Thoracic aorta (tissue), 2 donors: Measurements from ENCODE around the gene NT5DC4. TPM values are rescaled to one million over a fixed set of nuclear protein-coding genes. Genes with fewer than 3 reads are reported as not detected.

Source experiments
- ATAC-seq: fragments of 150-250 bp; one replicate; pipeline ENCODE4 v1.8.0; 2017; ENCODE audit warnings: low read depth; ENCODE audit not compliant: insufficient number of reproducible peaks, low FRiP score
- DNase-seq: peaks from one replicate; pipeline ENCODE4 v3.0.0-alpha.2; 2020; ENCODE audit warnings: low spot score
- H3K27ac ChIP-seq, 2 donors: fragments of 200-600 bp; sonication (generic); 1 replicate in 1 of 2; 2 replicates in 1 of 2; pipeline ENCODE4 v1.5.1; 2016; ENCODE audit warnings: mild to moderate bottlenecking in 2 of 2, moderate library complexity in 2 of 2
- H3K27me3 ChIP-seq: fragments of 200-600 bp; sonication (generic); replicated peaks from 2 replicates; pipeline ENCODE4 v1.6.0; 2016; ENCODE audit warnings: mild to moderate bottlenecking; ENCODE audit not compliant: insufficient read depth
- H3K36me3 ChIP-seq: fragments of 200-600 bp; sonication (generic); one replicate; pipeline ENCODE4 v1.5.1; 2016
- H3K4me1 ChIP-seq, 2 donors: fragments of 200-600 bp; sonication (generic); 1 replicate in 1 of 2; 2 replicates in 1 of 2; pipeline versions ENCODE4 v1.5.1 to v1.6.0; 2016; ENCODE audit warnings: low read depth in 2 of 2, mild to moderate bottlenecking in 1 of 2; ENCODE audit not compliant: control insufficient read depth in 1 of 2
- H3K4me3 ChIP-seq: fragments of 200-600 bp; sonication (generic); 2 replicates; pipeline ENCODE4 v1.5.1; 2016; ENCODE audit warnings: mild to moderate bottlenecking
- H3K9me3 ChIP-seq: fragments of 200-600 bp; sonication (generic); 2 replicates; pipeline ENCODE4 v1.5.1; 2016
- CTCF ChIP-seq: fragments of 200-600 bp; sonication (generic); IDR thresholded peaks from one replicate; pipeline ENCODE4 v1.5.1; 2019; ENCODE audit warnings: antibody characterized with exemption
- total RNA-seq, 2 donors: library from RNA; depleted of rRNA; stranded (reverse); fragments of >200 nt; gene quantifications; one replicate each; pipeline versions ENCODE4 v1.1.0 to v1.2.3, GENCODE V29; 2016

Gene NT5DC4
- total RNA-seq, 2 donors from 2014 or later = not detected

GRCh38 chr2:112728029-112728362, 7.2 kb downstream of the NT5DC4 start:
- no peak for TF ChIP-seq CTCF

GRCh38 chr2:112728378-112729175, 7.8 kb downstream of the NT5DC4 start:
- Histone ChIP-seq H3K27me3 (no peaks in the 10 kb centered on the region), H3K4me3 (no peak overlapping the region), H3K9me3 (no peaks in the 10 kb centered on the region), H3K27ac (no peak overlapping the region), H3K36me3 (no peaks in the 10 kb centered on the region), H3K4me1 (peaks cover 0 to 6% of the 10 kb centered on the region in 2 donors)
- no peak for TF ChIP-seq CTCF
- DNase-seq (no peak), ATAC-seq (no peak)

More at GRCh38 chr2:112728029-112728362, 7.2 kb downstream of the NT5DC4 start:
- Histone ChIP-seq H3K4me1 (peaks cover 0 to 6% of the 10 kb centered on the region in 2 donors), H3K9me3 (no peaks in the 10 kb centered on the region), H3K27ac (no peak overlapping the region), H3K36me3 (no peaks in the 10 kb centered on the region), H3K27me3 (no peaks in the 10 kb centered on the region), H3K4me3 (no peak overlapping the region)
- ATAC-seq (no peak), DNase-seq (no peak)

GRCh38 chr2:112730216-112730615, 9.4 kb downstream of the NT5DC4 start:
- ATAC-seq (no peak), DNase-seq (no peak)
- no peaks in the 10 kb centered on the region for H3K27me3 ChIP-seq
- no peak overlapping the region for H3K4me3 ChIP-seq
- peaks cover 0 to 6% of the 10 kb centered on the region in 2 donors for H3K4me1 ChIP-seq
- H3K9me3 ChIP-seq = no peaks in the 10 kb centered on the region
- no peak overlapping the region for H3K27ac ChIP-seq
- no peak for TF ChIP-seq CTCF
- H3K36me3 ChIP-seq = no peaks in the 10 kb centered on the region

GRCh38 chr2:112730791-112731190, 10.0 kb downstream of the NT5DC4 start:
- no peak overlapping the region for H3K4me3 ChIP-seq

GRCh38 chr2:112731479-112731878, 10.7 kb downstream of the NT5DC4 start:
- DNase-seq (no peak), ATAC-seq (no peak)
- H3K27ac ChIP-seq = no peak overlapping the region
- H3K4me1 ChIP-seq = peaks cover 0 to 4% of the 10 kb centered on the region in 2 donors
- H3K27me3 ChIP-seq = no peaks in the 10 kb centered on the region
- H3K9me3 ChIP-seq = no peaks in the 10 kb centered on the region
- H3K36me3 ChIP-seq = no peaks in the 10 kb centered on the region
- TF ChIP-seq CTCF = no peak
- no peak overlapping the region for H3K4me3 ChIP-seq

More at GRCh38 chr2:112730791-112731190, 10.0 kb downstream of the NT5DC4 start:
- no peak for TF ChIP-seq CTCF
- H3K4me1 ChIP-seq = peaks cover 0 to 6% of the 10 kb centered on the region in 2 donors
- DNase-seq (no peak), ATAC-seq (no peak)
- H3K36me3 ChIP-seq = no peaks in the 10 kb centered on the region
- no peaks in the 10 kb centered on the region for H3K9me3 ChIP-seq
- H3K27ac ChIP-seq = no peak overlapping the region
- no peaks in the 10 kb centered on the region for H3K27me3 ChIP-seq
